Bronchial epithelial cell (primary cell): ENCODE results near the gene VTI1A. TPM values are rescaled to one million over a fixed set of nuclear protein-coding genes. Genes with fewer than 3 reads are reported as not detected.

Experiments used
- DNase-seq: peaks from one replicate; pipeline ENCODE4 v3.0.0-alpha.2; 2010; ENCODE audit warnings: low read depth
- FAIRE-seq: peaks from 2 replicates; lab custom pipeline; 2011; peaks lifted over from hg19 to GRCh38; lab: Jason Lieb, UNC
- H3K27me3 ChIP-seq: 2 replicates; pipeline ENCODE4 v1.5.1; 2011; ENCODE audit warnings: low read length; ENCODE audit not compliant: control insufficient read depth, insufficient read depth
- H3K36me3 ChIP-seq: 2 replicates; pipeline ENCODE4 v1.5.1; 2011; ENCODE audit warnings: low read length; ENCODE audit not compliant: control insufficient read depth, insufficient read depth
- H3K4me3 ChIP-seq: 2 replicates; pipeline ENCODE4 v1.5.1; 2011; ENCODE audit warnings: mild to moderate bottlenecking, low read depth, low read length, control low read depth
- total RNA-seq: library from RNA; depleted of rRNA; stranded (reverse); fragments of >200 nt; gene quantifications from 2 replicates; pipeline ENCODE4 v1.2.1, GENCODE V29; 2014
- TF ChIP-seq, protein P1 (sequence below): IDR thresholded peaks from 2 replicates; pipeline ENCODE4 v1.5.1; 2011; ENCODE audit warnings: mild to moderate bottlenecking, moderate library complexity, low read length, control low read depth, inconsistent platforms; ENCODE audit not compliant: insufficient read depth, severe bottlenecking

Gene VTI1A
- total RNA-seq, 1 donor from 2014 or later = 36.6 TPM

DNA sequence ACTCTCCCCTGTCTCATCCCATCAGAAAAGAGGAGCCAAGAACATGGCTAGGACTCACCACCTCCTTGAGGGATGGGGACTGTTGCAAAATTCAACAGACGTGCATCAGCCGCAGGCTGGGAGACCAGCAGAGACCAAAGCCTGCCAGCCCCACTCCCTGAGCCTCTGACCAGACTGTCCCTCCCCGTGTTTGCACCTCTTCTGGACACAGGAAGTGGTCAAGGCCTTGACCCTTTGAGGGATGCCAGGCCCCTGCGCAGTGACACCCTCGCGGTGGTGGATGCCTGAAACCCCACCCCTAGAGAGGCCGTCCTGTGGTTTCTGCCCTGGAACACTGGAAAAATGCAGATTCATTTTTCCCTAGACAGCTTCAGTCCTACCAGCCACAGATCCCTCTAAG is 374.6 kb downstream of the VTI1A start:
- DNase-seq (no peak), FAIRE-seq (no peak)
- no peak overlapping the region for H3K4me3 ChIP-seq
- no peaks in the 10 kb centered on the region for H3K36me3 ChIP-seq
- TF ChIP-seq, protein P1, sequence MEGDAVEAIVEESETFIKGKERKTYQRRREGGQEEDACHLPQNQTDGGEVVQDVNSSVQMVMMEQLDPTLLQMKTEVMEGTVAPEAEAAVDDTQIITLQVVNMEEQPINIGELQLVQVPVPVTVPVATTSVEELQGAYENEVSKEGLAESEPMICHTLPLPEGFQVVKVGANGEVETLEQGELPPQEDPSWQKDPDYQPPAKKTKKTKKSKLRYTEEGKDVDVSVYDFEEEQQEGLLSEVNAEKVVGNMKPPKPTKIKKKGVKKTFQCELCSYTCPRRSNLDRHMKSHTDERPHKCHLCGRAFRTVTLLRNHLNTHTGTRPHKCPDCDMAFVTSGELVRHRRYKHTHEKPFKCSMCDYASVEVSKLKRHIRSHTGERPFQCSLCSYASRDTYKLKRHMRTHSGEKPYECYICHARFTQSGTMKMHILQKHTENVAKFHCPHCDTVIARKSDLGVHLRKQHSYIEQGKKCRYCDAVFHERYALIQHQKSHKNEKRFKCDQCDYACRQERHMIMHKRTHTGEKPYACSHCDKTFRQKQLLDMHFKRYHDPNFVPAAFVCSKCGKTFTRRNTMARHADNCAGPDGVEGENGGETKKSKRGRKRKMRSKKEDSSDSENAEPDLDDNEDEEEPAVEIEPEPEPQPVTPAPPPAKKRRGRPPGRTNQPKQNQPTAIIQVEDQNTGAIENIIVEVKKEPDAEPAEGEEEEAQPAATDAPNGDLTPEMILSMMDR = no peak
- H3K27me3 ChIP-seq = no peaks in the 10 kb centered on the region

DNA sequence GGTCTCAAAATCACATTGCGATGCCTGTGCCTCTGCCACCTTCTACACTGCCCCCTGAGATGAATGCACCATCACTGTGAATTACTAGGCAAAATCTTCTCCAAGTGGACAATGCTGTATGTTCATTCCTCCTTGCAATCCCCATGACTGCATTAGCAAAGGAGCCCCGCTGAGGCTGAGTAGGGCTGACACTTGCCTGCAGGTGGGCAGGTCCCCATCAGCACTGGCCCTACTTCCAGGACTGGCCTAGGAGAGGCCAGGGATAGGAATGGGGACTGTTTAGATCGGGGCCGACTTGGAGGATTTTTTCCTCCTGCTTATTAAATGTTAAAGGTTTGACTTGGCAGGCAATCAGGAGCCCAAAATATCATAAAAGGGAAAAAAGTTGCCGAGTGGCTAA is 376.0 kb downstream of the VTI1A start:
- Histone ChIP-seq H3K4me3 (no peak overlapping the region), H3K27me3 (no peaks in the 10 kb centered on the region), H3K36me3 (no peaks in the 10 kb centered on the region)
- FAIRE-seq (no peak), DNase-seq (no peak)
- TF ChIP-seq, protein P1 = no peak

DNA sequence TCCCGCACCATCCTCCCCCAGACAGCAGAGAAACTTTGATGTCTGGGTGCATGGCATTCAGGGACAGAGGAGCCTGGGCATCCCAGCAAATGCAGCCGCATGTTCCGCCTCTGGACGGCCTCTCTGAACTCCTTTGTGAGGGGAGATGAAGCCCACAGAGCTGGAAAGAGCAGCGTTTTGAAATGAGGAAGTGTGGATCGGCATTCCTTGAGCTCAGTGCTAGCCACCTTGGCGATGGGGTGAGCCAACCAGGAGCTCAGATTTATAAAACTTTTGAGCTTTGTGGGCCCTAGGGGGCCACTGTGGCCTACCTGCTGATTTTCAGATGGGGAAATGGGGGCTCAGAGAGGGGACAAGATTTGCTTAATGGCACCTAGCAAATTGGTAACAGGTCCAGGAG is 376.6 kb downstream of the VTI1A start:
- no peaks in the 10 kb centered on the region for H3K27me3 ChIP-seq
- H3K4me3 ChIP-seq = no peak overlapping the region
- H3K36me3 ChIP-seq = no peaks in the 10 kb centered on the region
- TF ChIP-seq, protein P1 = no peak
- FAIRE-seq = no peak
- DNase-seq = no peak

DNA sequence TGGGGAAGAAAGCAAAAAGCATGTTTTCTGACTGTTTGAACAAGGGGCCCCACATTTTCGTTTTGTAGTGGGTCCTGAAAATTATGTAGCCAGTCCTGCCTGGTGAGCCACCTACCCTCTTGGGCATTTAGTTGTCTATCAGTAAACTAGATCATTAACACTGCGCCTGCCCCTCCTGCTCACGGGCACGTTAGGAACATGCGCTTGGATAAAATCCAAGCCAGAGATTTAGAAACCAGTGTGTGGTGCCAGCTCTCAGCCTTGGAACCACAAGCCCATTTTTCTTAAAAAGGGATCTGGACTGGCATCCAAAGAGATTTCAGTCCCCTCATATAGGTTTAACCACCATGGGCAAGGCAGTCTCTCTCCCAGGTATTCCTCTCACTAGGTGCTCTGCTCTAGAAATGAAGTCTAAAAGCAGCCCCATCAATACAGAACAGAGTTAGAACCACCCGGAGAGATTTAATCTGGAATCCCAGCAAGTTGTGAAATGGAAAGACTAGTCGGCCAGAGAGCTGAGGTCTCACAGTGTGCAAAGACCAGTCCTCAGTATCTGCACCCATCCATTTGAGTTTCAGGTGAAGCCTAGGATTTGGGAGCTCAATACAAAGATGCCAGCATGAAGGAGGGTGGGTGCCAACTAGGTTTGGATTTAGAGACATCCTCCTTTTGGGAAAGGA is 379.1 kb downstream of the VTI1A start:
- no peaks in the 10 kb centered on the region for H3K27me3 ChIP-seq
- TF ChIP-seq, protein P1 = no peak
- no peak overlapping the region for H3K4me3 ChIP-seq
- DNase-seq = no peak
- no peaks in the 10 kb centered on the region for H3K36me3 ChIP-seq
- peak; percentile 70 for FAIRE-seq

DNA sequence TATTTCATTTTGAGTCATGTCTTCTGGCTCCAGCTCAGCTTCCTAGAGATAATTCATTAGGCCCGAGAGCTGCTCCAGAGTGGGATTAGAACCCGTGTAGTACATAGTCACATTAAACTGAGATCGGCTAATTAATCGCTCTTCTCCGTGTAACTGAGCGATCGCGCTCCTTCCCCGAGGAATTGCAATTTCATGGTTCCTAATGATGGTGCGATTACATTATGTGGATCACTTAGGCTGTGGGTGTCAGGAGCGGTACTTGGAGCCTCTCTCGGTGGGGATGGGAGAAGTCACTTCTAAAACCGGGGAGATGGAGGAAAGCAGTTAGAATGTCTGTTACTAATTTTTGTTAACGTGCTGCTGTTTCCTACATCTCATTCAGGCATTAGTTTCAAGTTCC is 380.1 kb downstream of the VTI1A start:
- TF ChIP-seq, protein P1 = no peak
- H3K27me3 ChIP-seq = no peaks in the 10 kb centered on the region
- DNase-seq (no peak), FAIRE-seq (no peak)
- H3K4me3 ChIP-seq = no peak overlapping the region
- H3K36me3 ChIP-seq = no peaks in the 10 kb centered on the region

DNA sequence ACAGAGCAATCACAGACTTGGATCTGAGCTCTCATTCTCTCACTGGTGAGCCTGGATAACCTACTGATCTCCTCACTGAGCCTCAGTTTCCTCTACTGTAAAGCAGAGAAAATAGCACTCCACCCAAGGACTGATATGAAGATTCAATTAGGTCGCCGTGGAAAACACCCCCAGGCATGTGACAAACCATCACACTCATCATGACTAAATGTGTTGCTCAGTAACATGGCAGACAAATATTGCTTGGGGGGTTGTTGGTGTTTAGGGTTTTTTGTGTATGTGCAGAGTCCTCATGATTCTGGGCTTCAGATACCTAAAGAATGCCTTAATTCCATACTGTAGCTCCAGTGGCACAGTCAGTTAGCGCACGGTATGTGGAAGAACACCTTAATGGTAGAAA is 380.9 kb downstream of the VTI1A start:
- DNase-seq (peak; percentile 78), FAIRE-seq (no peak)
- TF ChIP-seq, protein P1 = no peak

More for the DNA sequence above, 380.9 kb downstream of the VTI1A start:
- Histone ChIP-seq H3K4me3 (no peak overlapping the region), H3K36me3 (no peaks in the 10 kb centered on the region), H3K27me3 (no peaks in the 10 kb centered on the region)
